HepG2 (cell line): ENCODE data around the gene ALDH3A2. TPM values are rescaled to one million over a fixed set of nuclear protein-coding genes. Genes with fewer than 3 reads are reported as not detected.

Experiments used
- ATF2 ChIP-seq: sonication (generic); formaldehyde crosslinking; IDR thresholded peaks from 2 replicates; pipeline ENCODE4 v1.4.0; 2020; ENCODE audit warnings: missing genetic modification reagents
- ATF4 ChIP-seq, 2 experiments: fragments of 450-650 bp in 1 of 2; sonication (generic) in 1 of 2; formaldehyde crosslinking; IDR thresholded peaks; 2 replicates each; pipeline versions ENCODE4 v1.5.0 to v1.8.0; 2020 to 2022; ENCODE audit warnings: mild to moderate bottlenecking in 1 of 2, missing genetic modification reagents in 1 of 2
- CC2D1A ChIP-seq: sonication (generic); formaldehyde crosslinking; IDR thresholded peaks from 2 replicates; pipeline ENCODE4 v1.8.1; 2023; ENCODE audit warnings: mild to moderate bottlenecking, missing genetic modification reagents
- HNRNPL ChIP-seq: fragments of 200-400 bp; formaldehyde crosslinking; IDR thresholded peaks from 2 replicates; pipeline ENCODE4 v1.6.1; 2017; ENCODE audit warnings: mild to moderate bottlenecking, low read depth, low read length
- HOXA5 ChIP-seq: sonication (generic); formaldehyde crosslinking; IDR thresholded peaks from 2 replicates; pipeline ENCODE4 v1.4.0; 2020; ENCODE audit warnings: missing genetic modification reagents
- IRF9 ChIP-seq: sonication (generic); formaldehyde crosslinking; IDR thresholded peaks from 2 replicates; pipeline ENCODE4 v1.8.0; 2022; ENCODE audit warnings: missing genetic modification reagents, mild to moderate bottlenecking, borderline replicate concordance
- NCOR1 ChIP-seq: fragments of 200-600 bp; sonication (generic); IDR thresholded peaks from 2 replicates; pipeline ENCODE4 v1.7.0; 2017; ENCODE audit warnings: antibody characterized with exemption, low read length, borderline replicate concordance
- NR0B2 ChIP-seq: sonication (generic); formaldehyde crosslinking; IDR thresholded peaks from 2 replicates; pipeline ENCODE4 v1.4.0; 2020; ENCODE audit warnings: mild to moderate bottlenecking, missing genetic modification reagents
- PPARG ChIP-seq: conservative IDR thresholded peaks from 2 replicates; pipeline ENCODE4 v1.6.1; 2016; ENCODE audit warnings: missing biosample characterization, missing genetic modification reagents
- RBAK ChIP-seq: sonication (generic); formaldehyde crosslinking; IDR thresholded peaks from 2 replicates; pipeline ENCODE4 v1.5.1; 2020; ENCODE audit warnings: mild to moderate bottlenecking, missing genetic modification reagents
- RNF219 ChIP-seq: sonication (generic); formaldehyde crosslinking; IDR thresholded peaks from 2 replicates; pipeline ENCODE4 v1.5.0; 2020; ENCODE audit warnings: mild to moderate bottlenecking, missing genetic modification reagents
- SIX1 ChIP-seq: sonication (generic); formaldehyde crosslinking; IDR thresholded peaks from 2 replicates; pipeline ENCODE4 v1.4.0; 2020; ENCODE audit warnings: missing genetic modification reagents, borderline replicate concordance
- SMARCC2 ChIP-seq: fragments of 450-650 bp; IDR thresholded peaks from 2 replicates; pipeline ENCODE4 v1.6.1; 2017; ENCODE audit warnings: antibody characterized with exemption, mild to moderate bottlenecking
- THYN1 ChIP-seq: sonication (generic); formaldehyde crosslinking; IDR thresholded peaks from 2 replicates; pipeline ENCODE4 v1.8.1; 2023; ENCODE audit warnings: low read depth, mild to moderate bottlenecking, moderate library complexity, missing genetic modification reagents, borderline replicate concordance
- ZBTB42 ChIP-seq: sonication (generic); formaldehyde crosslinking; IDR thresholded peaks from 2 replicates; pipeline ENCODE4 v1.5.0; 2020; ENCODE audit warnings: mild to moderate bottlenecking, missing genetic modification reagents
- ZBTB7A ChIP-seq: sonication (generic); formaldehyde crosslinking; IDR thresholded peaks from 2 replicates; pipeline ENCODE4 v1.8.0; 2022; ENCODE audit warnings: mild to moderate bottlenecking, missing genetic modification reagents
- ZNF20 ChIP-seq: sonication (generic); formaldehyde crosslinking; IDR thresholded peaks from 2 replicates; pipeline ENCODE4 v1.4.0; 2020; ENCODE audit warnings: mild to moderate bottlenecking, moderate library complexity, missing genetic modification reagents
- ZNF350 ChIP-seq: sonication (generic); formaldehyde crosslinking; IDR thresholded peaks from 2 replicates; pipeline ENCODE4 v1.4.0; 2020; ENCODE audit warnings: mild to moderate bottlenecking, low read depth, missing genetic modification reagents, borderline replicate concordance
- ZNF512B ChIP-seq: sonication (generic); formaldehyde crosslinking; IDR thresholded peaks from 2 replicates; pipeline ENCODE4 v1.5.1; 2020; ENCODE audit warnings: missing genetic modification reagents, mild to moderate bottlenecking, borderline replicate concordance
- ZNF546 ChIP-seq: sonication (generic); formaldehyde crosslinking; conservative IDR thresholded peaks from 2 replicates; pipeline ENCODE4 v1.8.1; 2023; ENCODE audit warnings: mild to moderate bottlenecking, missing genetic modification reagents
- polyA plus RNA-seq, 8 experiments: library from polyadenylated mRNA; depleted of rRNA in 3 of 8; stranded (reverse) in 7 of 8; unstranded in 1 of 8; fragments of >200 nt; fragmentation: Illumina TruSeq in 4 of 8; extraction: Trizol in 4 of 8; gene quantifications; 2 replicates each; pipeline versions ENCODE4 v1.2.1 to v1.2.3, GENCODE V29; 2011 to 2016; ENCODE audit warnings: low read depth in 4 of 8, missing spikeins in 1 of 8, mixed read lengths in 1 of 8; ENCODE audit not compliant: insufficient read depth in 1 of 8
- total RNA-seq, 5 experiments: library from RNA; depleted of rRNA; stranded (reverse); fragments of >200 nt; fragmentation: Illumina TruSeq; extraction: Trizol; gene quantifications; 2 replicates each; pipeline ENCODE4 v1.2.3, GENCODE V29; 2016; ENCODE audit warnings: low read depth in 1 of 5

Gene ALDH3A2
- total and polyA plus RNA-seq, 2 of the 13 experiments (the other 11 are each of a cell fraction or from before 2014, with no cell fraction given), result 80.8 to 180 TPM

GRCh38 chr17:19660219-19660870 lies 11.8 kb downstream of the ALDH3A2 start (continued):
- TF ChIP-seq ATF4 (CRISPR knock-in tag; IDR thresholded peaks at IDR 0.05) (peak in 1 of 2 experiments; percentile 89; a peak in 2 of 4 replicates), THYN1 (CRISPR knock-in tag) (no peak), ZBTB42 (CRISPR knock-in tag) (no peak), ZBTB7A (peak; percentile 84; the same call in 1 of the 2 replicates), ZNF350 (CRISPR knock-in tag) (no peak), HOXA5 (CRISPR knock-in tag) (0 out of 2 replicates have a peak, but pooled peaks have one; percentile 20), ZNF20 (CRISPR knock-in tag) (no peak), HNRNPL (no peak), ZNF546 (CRISPR knock-in tag) (no peak), CC2D1A (CRISPR knock-in tag) (no peak), RBAK (no peak), IRF9 (CRISPR knock-in tag) (no peak), NCOR1 (peak; percentile 98), ATF2 (CRISPR knock-in tag) (peak; percentile 75), RNF219 (CRISPR knock-in tag) (no peak), SMARCC2 (no peak), SIX1 (CRISPR knock-in tag) (peak; percentile 88), NR0B2 (CRISPR knock-in tag) (no peak), PPARG (CRISPR knock-in tag) (peak; percentile 87), ZNF512B (0 out of 2 replicates have a peak, but pooled peaks have one; percentile 75)
